HG03439 (cell line): ENCODE measurements around the gene CCDC187.

ENCODE experiments used
- ATAC-seq: cut with Tn5 transposase; IDR thresholded peaks from one replicate; pipeline ENCODE4 v1.9.1; 2021; ENCODE audit warnings: mild to moderate bottlenecking, moderate library complexity; ENCODE audit not compliant: unreplicated experiment

Gene CCDC187

GRCh38 chr9:136211441-136212344 lies 92.2 kb downstream of the CCDC187 start:
- no peak for ATAC-seq

- ATAC-seq: no peak
These were observed 92.9 kb downstream of the CCDC187 start for GRCh38 chr9:136211006-136211405.

GRCh38 chr9:136210276-136210675 lies 93.6 kb downstream of the CCDC187 start:
- no peak for ATAC-seq

- ATAC-seq: no peak
These were observed 94.1 kb downstream of the CCDC187 start for GRCh38 chr9:136209786-136210185.

- no peak for ATAC-seq
These were observed 94.7 kb downstream of the CCDC187 start for GRCh38 chr9:136209232-136209631.

GRCh38 chr9:136208675-136209074 lies 95.2 kb downstream of the CCDC187 start:
- ATAC-seq: no peak

GRCh38 chr9:136207616-136208015 lies 96.3 kb downstream of the CCDC187 start:
- no peak for ATAC-seq

- no peak for ATAC-seq
These were observed 97.2 kb downstream of the CCDC187 start for GRCh38 chr9:136206602-136207275.

GRCh38 chr9:136205707-136205992 lies 98.2 kb downstream of the CCDC187 start:
- no peak for ATAC-seq

GRCh38 chr9:136204838-136205706 lies 98.8 kb downstream of the CCDC187 start, which contains the start of gene LHX3:
TSS of gene LHX3 (minus strand) at chr9:136205128. CDS start at chr9:136205012, 116 bp downstream.
- ATAC-seq: no peak

GRCh38 chr9:136204145-136204805 lies 99.6 kb downstream of the CCDC187 start:
- ATAC-seq: no peak

GRCh38 chr9:136203408-136204144 lies 100.3 kb downstream of the CCDC187 start:
- ATAC-seq: no peak

- no peak for ATAC-seq
These were observed 101.2 kb downstream of the CCDC187 start for GRCh38 chr9:136202454-136203407.

- no peak for ATAC-seq
These were observed 102.1 kb downstream of the CCDC187 start for GRCh38 chr9:136201609-136202453.

- no peak for ATAC-seq
These were observed 102.7 kb downstream of the CCDC187 start for GRCh38 chr9:136201174-136201573.

- ATAC-seq: no peak
These were observed 103.5 kb downstream of the CCDC187 start for GRCh38 chr9:136200424-136200823.
